ENCODE results near the gene SLIT1. TPM values are rescaled to one million over a fixed set of nuclear protein-coding genes. Genes with fewer than 3 reads are reported as not detected.

The SLIT1 gene
- total RNA-seq, 1 donor from 2014 or later = under 0.01 TPM

DNA sequence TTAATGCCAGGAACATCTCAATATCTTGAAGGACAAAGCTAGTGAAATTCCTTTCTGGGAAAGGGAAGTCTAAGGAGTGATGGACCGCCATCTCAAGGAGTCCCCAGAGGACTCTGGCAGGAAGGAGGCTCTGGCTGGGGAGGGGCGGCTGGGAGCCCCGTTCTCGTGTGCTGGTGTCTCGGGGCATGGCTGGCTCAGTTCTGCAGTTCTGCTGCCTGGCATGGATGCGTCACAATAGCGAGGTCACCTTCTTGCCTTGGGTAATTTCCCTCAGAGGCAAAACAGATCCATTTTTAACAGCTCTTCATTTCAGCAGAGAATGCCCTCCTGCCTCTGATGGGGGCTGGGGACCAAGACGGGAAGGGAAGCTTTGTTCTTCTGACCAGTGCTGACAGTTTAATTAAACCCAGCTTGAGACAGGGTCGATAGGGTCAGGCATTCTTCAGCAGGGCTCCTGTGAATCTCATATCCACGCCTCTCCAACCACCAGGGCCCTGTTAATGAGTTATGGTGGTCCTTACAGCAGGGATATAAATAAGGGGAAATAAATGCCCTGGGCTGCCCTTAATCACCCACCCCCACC lies 35.7 kb downstream of the SLIT1 start:
- Histone ChIP-seq H3K27me3 (ENCODE audit: control insufficient read depth in 3 of 3, insufficient read depth in 3 of 3, low read length in 3 of 3) (peaks cover 0 to 5% (median 0%) of the 10 kb centered on the region in 3 donors), H3K4me1 (ENCODE audit: control insufficient read depth in 3 of 3, insufficient read depth in 3 of 3, low read length in 3 of 3) (peaks cover 0 to 7% (median 0%) of the 10 kb centered on the region in 3 donors), H3K36me3 (ENCODE audit: control insufficient read depth in 3 of 3, insufficient read depth in 3 of 3, low read length in 3 of 3) (no peaks in the 10 kb centered on the region), H3K9ac (ENCODE audit: low read depth in 1 of 3, low read length in 3 of 3) (no peak overlapping the region), H3K4me3 (ENCODE audit: low read length in 3 of 3) (no peak overlapping the region), H3K9me3 (ENCODE audit: control insufficient read depth in 3 of 3, low read length in 3 of 3) (no peaks in the 10 kb centered on the region), H3K27ac (ENCODE audit: low read depth, low read length) (no peak overlapping the region)

DNA sequence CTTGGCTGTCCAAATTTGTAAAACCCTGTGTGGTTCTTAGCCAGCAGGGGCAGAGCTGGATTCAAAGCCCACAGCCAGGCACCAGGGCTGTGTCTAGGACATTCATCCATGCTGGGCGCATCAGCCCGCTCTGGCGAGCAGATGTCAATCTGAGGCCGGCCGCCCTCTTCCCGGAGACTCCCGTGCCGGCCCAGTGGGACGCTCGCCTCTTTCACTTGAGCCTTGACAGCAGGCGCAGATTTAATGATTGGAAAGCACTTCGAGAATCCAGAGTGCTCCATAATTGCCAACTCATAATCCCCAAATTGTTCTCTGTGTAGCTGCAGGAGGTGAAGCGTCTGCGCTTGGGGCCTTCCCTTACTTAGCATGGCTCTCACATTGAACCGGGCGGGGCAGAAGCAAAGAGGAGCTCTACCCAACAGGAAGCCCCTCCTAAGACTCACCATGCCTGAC lies 36.7 kb downstream of the SLIT1 start:
- H3K4me1 ChIP-seq (ENCODE audit: control insufficient read depth in 3 of 3, insufficient read depth in 3 of 3, low read length in 3 of 3) = peaks cover 0 to under 1% (median 0%) of the 10 kb centered on the region in 3 donors
- H3K27me3 ChIP-seq (ENCODE audit: control insufficient read depth in 3 of 3, insufficient read depth in 3 of 3, low read length in 3 of 3) = peaks cover 0 to 5% (median 0%) of the 10 kb centered on the region in 3 donors
- no peak overlapping the region for H3K27ac ChIP-seq (ENCODE audit: low read depth, low read length)
- H3K36me3 ChIP-seq (ENCODE audit: control insufficient read depth in 3 of 3, insufficient read depth in 3 of 3, low read length in 3 of 3) = no peaks in the 10 kb centered on the region
- H3K4me3 ChIP-seq (ENCODE audit: low read length in 3 of 3) = no peak overlapping the region
- no peaks in the 10 kb centered on the region for H3K9me3 ChIP-seq (ENCODE audit: control insufficient read depth in 3 of 3, low read length in 3 of 3)
- no peak overlapping the region for H3K9ac ChIP-seq (ENCODE audit: low read depth in 1 of 3, low read length in 3 of 3)

DNA sequence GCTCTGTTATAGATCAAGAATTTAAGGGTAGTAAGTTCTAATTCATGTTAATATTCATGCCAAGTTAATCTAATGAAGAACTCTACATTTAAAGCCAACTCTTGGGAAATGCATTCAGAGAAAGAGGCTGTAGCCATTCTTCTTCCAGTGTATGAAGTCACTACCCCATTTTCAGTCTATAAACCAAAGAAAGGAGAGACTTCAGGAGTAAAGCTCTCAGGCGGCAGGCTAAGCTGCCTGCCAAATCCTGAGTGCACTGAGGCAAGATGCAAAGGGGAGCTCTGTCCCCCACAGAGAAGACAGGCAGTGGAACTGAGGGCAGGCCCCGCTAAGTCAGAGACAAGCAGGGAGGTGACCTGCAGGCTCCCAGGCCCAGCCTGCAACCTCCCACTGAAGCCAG lies 41.5 kb downstream of the SLIT1 start:
- Histone ChIP-seq H3K36me3 (ENCODE audit: control insufficient read depth in 3 of 3, insufficient read depth in 3 of 3, low read length in 3 of 3) (no peaks in the 10 kb centered on the region), H3K27me3 (ENCODE audit: control insufficient read depth in 3 of 3, insufficient read depth in 3 of 3, low read length in 3 of 3) (peaks cover 5 to 18% (median 8%) of the 10 kb centered on the region in 3 donors), H3K4me1 (ENCODE audit: control insufficient read depth in 3 of 3, insufficient read depth in 3 of 3, low read length in 3 of 3) (no peaks in the 10 kb centered on the region), H3K27ac (ENCODE audit: low read depth, low read length) (no peak overlapping the region), H3K9ac (ENCODE audit: low read depth in 1 of 3, low read length in 3 of 3) (no peak overlapping the region), H3K4me3 (ENCODE audit: low read length in 3 of 3) (no peak overlapping the region), H3K9me3 (ENCODE audit: control insufficient read depth in 3 of 3, low read length in 3 of 3) (no peaks in the 10 kb centered on the region)

DNA sequence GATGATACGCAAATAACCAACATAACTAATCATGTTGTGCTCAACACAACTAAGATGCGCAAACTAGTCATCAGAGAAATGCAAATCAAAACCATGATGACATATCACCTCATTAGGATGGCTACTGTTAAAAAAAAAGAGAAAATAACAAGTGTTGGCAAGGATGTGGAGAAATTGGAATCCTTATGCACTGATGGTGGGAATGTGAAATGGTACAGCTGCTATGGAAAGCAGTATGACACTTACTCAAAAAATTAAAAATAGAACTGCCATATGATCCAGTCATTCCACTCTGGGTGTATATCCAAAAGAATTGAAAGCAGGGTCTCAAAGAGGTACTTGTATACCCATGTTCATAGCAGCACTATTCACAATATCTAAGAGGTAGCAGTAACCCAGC lies 42.9 kb downstream of the SLIT1 start:
- Histone ChIP-seq H3K27me3 (ENCODE audit: control insufficient read depth in 3 of 3, insufficient read depth in 3 of 3, low read length in 3 of 3) (peaks cover 5 to 18% (median 8%) of the 10 kb centered on the region in 3 donors), H3K4me3 (ENCODE audit: low read length in 3 of 3) (no peak overlapping the region), H3K9me3 (ENCODE audit: control insufficient read depth in 3 of 3, low read length in 3 of 3) (no peaks in the 10 kb centered on the region), H3K36me3 (ENCODE audit: control insufficient read depth in 3 of 3, insufficient read depth in 3 of 3, low read length in 3 of 3) (no peaks in the 10 kb centered on the region), H3K27ac (ENCODE audit: low read depth, low read length) (no peak overlapping the region), H3K9ac (ENCODE audit: low read depth in 1 of 3, low read length in 3 of 3) (no peak overlapping the region), H3K4me1 (ENCODE audit: control insufficient read depth in 3 of 3, insufficient read depth in 3 of 3, low read length in 3 of 3) (no peaks in the 10 kb centered on the region)

DNA sequence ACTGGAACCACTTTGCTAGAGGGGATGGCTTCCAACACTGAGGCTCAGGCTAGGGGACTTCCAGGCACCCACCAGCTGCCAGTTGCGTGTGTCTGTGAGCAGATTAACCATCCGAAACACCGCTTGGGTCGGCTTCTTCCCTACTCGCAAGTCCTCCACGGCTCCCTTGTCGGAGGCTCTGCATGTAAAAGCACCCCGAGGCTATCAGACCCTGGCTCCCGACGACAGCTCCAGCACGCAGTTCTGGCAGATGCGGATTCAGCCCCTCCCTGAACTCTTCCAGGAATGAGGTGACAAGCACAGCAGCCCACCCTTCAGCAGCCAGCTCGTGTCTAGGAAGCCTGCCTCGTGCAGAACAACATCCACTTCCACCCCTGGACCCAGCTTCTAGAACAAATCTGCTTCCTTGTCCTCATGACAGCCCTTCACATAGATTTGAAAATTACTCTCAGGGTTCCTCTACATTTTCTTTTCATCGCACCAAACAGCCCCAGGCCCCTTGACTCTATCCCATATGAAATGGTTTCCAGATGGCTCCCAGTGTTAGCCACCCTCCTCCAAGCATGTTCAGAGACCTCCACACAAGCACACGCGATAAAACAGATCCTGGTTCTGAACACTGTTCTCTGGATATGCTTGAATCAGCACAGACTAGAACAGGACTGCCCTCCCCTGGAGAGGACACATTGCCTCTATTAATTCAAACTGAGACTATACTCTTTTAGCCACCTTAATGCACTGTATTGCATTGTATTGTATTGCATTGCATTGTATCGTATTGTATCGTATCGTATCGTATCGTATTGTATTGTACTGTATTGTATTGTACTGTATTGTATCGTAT lies 44.6 kb downstream of the SLIT1 start:
- Histone ChIP-seq H3K36me3 (ENCODE audit: control insufficient read depth in 3 of 3, insufficient read depth in 3 of 3, low read length in 3 of 3) (no peaks in the 10 kb centered on the region), H3K4me1 (ENCODE audit: control insufficient read depth in 3 of 3, insufficient read depth in 3 of 3, low read length in 3 of 3) (no peaks in the 10 kb centered on the region), H3K27ac (ENCODE audit: low read depth, low read length) (no peak overlapping the region), H3K9ac (ENCODE audit: low read depth in 1 of 3, low read length in 3 of 3) (no peak overlapping the region), H3K4me3 (ENCODE audit: low read length in 3 of 3) (no peak overlapping the region), H3K27me3 (ENCODE audit: control insufficient read depth in 3 of 3, insufficient read depth in 3 of 3, low read length in 3 of 3) (peaks cover 5 to 18% (median 8%) of the 10 kb centered on the region in 3 donors), H3K9me3 (ENCODE audit: control insufficient read depth in 3 of 3, low read length in 3 of 3) (no peaks in the 10 kb centered on the region)

DNA sequence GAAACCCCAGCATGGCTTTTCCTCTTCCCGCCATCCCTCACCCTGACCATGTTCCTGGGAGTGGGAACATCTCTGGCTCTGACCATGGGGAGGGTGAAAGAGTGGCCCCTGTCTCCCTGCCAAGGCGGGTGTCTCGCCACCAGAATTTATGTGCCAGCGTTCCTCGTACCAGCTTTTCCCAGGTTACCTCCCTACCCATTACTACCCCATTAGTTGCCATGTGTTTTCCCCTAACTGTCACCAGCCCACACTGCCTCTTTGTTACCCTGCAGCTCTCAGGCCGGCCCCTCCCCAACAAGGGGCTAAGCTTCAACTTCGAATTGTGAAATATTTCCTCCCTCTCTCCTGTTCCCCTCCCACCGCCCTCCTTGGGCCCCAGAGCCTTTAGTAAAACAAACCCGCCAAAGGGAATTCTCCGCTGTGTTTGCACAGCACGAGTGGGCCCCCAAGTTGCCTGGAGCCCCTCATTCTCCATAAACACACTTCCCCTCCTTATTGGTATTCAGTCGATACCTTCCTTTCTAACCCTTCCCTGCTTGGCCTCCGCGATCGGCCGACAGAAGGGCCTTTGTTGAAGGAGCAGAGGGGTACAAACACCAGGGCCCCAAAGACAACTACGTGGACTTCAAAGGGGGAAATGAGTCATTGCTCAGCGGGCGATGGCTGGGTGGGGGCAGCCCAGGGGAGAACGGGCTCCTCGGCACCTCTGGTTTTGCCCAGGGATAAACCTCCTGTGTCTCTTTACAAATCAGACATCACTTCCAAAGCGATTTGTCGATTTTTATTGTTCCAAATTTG lies 45.5 kb downstream of the SLIT1 start:
- no peak overlapping the region for H3K27ac ChIP-seq (ENCODE audit: low read depth, low read length)
- H3K9me3 ChIP-seq (ENCODE audit: control insufficient read depth in 3 of 3, low read length in 3 of 3) = no peaks in the 10 kb centered on the region
- H3K4me3 ChIP-seq (ENCODE audit: low read length in 3 of 3) = no peak overlapping the region
- H3K36me3 ChIP-seq (ENCODE audit: control insufficient read depth in 3 of 3, insufficient read depth in 3 of 3, low read length in 3 of 3) = no peaks in the 10 kb centered on the region
- H3K9ac ChIP-seq (ENCODE audit: low read depth in 1 of 3, low read length in 3 of 3) = no peak overlapping the region
- no peaks in the 10 kb centered on the region for H3K4me1 ChIP-seq (ENCODE audit: control insufficient read depth in 3 of 3, insufficient read depth in 3 of 3, low read length in 3 of 3)
- peaks cover 5 to 18% (median 8%) of the 10 kb centered on the region in 3 donors for H3K27me3 ChIP-seq (ENCODE audit: control insufficient read depth in 3 of 3, insufficient read depth in 3 of 3, low read length in 3 of 3)

DNA sequence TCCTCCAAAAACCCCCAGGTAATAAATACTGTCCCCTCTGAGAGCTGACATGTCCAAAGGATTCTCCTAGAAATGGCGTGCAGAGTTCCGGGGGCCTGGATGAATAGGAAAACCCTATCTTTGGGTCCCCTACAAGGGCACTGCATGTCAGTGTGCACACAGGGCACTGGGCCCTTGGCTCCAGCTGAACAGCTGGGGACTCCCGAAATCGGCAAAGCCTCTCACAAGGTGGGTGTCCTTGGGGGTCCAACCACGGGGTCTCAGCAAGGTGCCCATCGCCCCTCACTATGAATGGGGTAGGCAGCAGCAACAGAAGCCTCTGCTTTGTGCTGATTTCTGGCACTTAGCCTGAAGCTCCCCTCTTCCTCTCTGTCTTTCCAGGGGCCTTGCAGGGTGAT lies 46.1 kb downstream of the SLIT1 start:
- Histone ChIP-seq H3K27ac (ENCODE audit: low read depth, low read length) (no peak overlapping the region), H3K27me3 (ENCODE audit: control insufficient read depth in 3 of 3, insufficient read depth in 3 of 3, low read length in 3 of 3) (peaks cover 5 to 18% (median 8%) of the 10 kb centered on the region in 3 donors)

DNA sequence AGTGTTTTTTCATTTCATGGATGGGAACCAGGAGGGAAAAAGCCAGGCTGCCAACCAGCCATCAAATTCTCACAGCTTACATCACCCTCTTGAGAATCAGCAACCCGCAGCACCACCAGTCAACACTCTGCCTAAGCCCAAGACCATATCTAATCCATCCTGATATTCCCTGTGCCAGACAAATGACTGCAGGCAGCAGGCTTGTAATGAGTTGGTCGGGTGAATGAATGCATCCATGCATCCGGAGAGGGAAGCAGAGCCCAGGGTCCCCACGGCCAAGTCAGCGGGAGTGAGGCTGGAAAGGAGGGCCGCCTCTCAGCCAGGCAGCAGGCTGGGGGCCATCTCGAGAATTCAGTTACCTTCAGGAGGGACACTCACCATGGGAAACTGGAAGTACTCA lies 46.9 kb downstream of the SLIT1 start:
- no peak overlapping the region for H3K4me3 ChIP-seq (ENCODE audit: low read length in 3 of 3)
- H3K27me3 ChIP-seq (ENCODE audit: control insufficient read depth in 3 of 3, insufficient read depth in 3 of 3, low read length in 3 of 3) = peaks cover 5 to 18% (median 8%) of the 10 kb centered on the region in 3 donors
- no peaks in the 10 kb centered on the region for H3K36me3 ChIP-seq (ENCODE audit: control insufficient read depth in 3 of 3, insufficient read depth in 3 of 3, low read length in 3 of 3)
- no peaks in the 10 kb centered on the region for H3K9me3 ChIP-seq (ENCODE audit: control insufficient read depth in 3 of 3, low read length in 3 of 3)
- no peak overlapping the region for H3K9ac ChIP-seq (ENCODE audit: low read depth in 1 of 3, low read length in 3 of 3)
- H3K27ac ChIP-seq (ENCODE audit: low read depth, low read length) = no peak overlapping the region
- H3K4me1 ChIP-seq (ENCODE audit: control insufficient read depth in 3 of 3, insufficient read depth in 3 of 3, low read length in 3 of 3) = no peaks in the 10 kb centered on the region

More for the DNA sequence above, 46.1 kb downstream of the SLIT1 start:
- no peaks in the 10 kb centered on the region for H3K36me3 ChIP-seq (ENCODE audit: control insufficient read depth in 3 of 3, insufficient read depth in 3 of 3, low read length in 3 of 3)
- no peaks in the 10 kb centered on the region for H3K9me3 ChIP-seq (ENCODE audit: control insufficient read depth in 3 of 3, low read length in 3 of 3)
- H3K9ac ChIP-seq (ENCODE audit: low read depth in 1 of 3, low read length in 3 of 3) = no peak overlapping the region
- H3K4me3 ChIP-seq (ENCODE audit: low read length in 3 of 3) = no peak overlapping the region
- no peaks in the 10 kb centered on the region for H3K4me1 ChIP-seq (ENCODE audit: control insufficient read depth in 3 of 3, insufficient read depth in 3 of 3, low read length in 3 of 3)

DNA sequence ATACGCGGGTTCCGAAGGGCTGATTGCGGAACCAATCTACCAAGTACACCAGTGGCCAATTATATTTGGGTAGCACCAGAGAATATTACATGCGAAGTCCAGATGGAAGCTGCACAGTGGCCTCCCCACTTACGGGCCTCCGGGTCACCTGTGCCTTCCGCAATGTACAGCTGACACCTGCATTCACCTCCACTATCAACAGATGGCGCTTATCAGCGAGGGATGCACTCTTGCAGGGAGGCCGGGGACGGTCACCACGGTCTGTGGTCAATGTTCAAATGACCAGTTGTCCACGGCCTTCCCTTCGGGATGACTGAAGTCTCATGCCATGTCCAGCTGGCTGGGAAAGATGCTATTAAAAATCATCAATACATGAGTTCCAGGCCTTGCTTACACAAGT lies 47.6 kb downstream of the SLIT1 start:
- no peak overlapping the region for H3K4me3 ChIP-seq (ENCODE audit: low read length in 3 of 3)
- no peak overlapping the region for H3K27ac ChIP-seq (ENCODE audit: low read depth, low read length)
- no peaks in the 10 kb centered on the region for H3K4me1 ChIP-seq (ENCODE audit: control insufficient read depth in 3 of 3, insufficient read depth in 3 of 3, low read length in 3 of 3)
- no peak overlapping the region for H3K9ac ChIP-seq (ENCODE audit: low read depth in 1 of 3, low read length in 3 of 3)
- no peaks in the 10 kb centered on the region for H3K9me3 ChIP-seq (ENCODE audit: control insufficient read depth in 3 of 3, low read length in 3 of 3)
- peaks cover 5 to 18% (median 8%) of the 10 kb centered on the region in 3 donors for H3K27me3 ChIP-seq (ENCODE audit: control insufficient read depth in 3 of 3, insufficient read depth in 3 of 3, low read length in 3 of 3)
- H3K36me3 ChIP-seq (ENCODE audit: control insufficient read depth in 3 of 3, insufficient read depth in 3 of 3, low read length in 3 of 3) = no peaks in the 10 kb centered on the region

All from skeletal muscle tissue (tissue), 4 donors.